Tibial nerve (tissue), 4 donors: ENCODE measurements around the gene CDV3.

Source experiments
- CTCF ChIP-seq, 5 experiments: fragments of 200-600 bp in 3 of 5; fragments of 450-650 bp in 2 of 5; sonication (generic) in 3 of 5; IDR thresholded peaks; one replicate each; pipeline ENCODE4 v1.5.1; 2016 to 2019; ENCODE audit warnings: antibody characterized with exemption in 5 of 5, mild to moderate bottlenecking in 3 of 5, moderate library complexity in 2 of 5
- EP300 ChIP-seq, 2 donors: sonication (generic); formaldehyde crosslinking; IDR thresholded peaks; one replicate each; pipeline ENCODE4 v1.6.1; 2017; ENCODE audit warnings: antibody characterized with exemption in 2 of 2, mild to moderate bottlenecking in 1 of 2
- POLR2A ChIP-seq, 2 donors: fragments of 450-650 bp; IDR thresholded peaks; one replicate each; pipeline ENCODE4 v1.6.1; 2017; ENCODE audit warnings: antibody characterized with exemption in 2 of 2, mild to moderate bottlenecking in 2 of 2, moderate library complexity in 2 of 2

- TF ChIP-seq CTCF (IDR thresholded peaks at IDR 0.05) (no peak), POLR2A (IDR thresholded peaks at IDR 0.05) (no peak), EP300 (IDR thresholded peaks at IDR 0.05) (no peak)
Observed at GRCh38 chr3:133563186-133563591, 10.3 kb upstream of the CDV3 start.
